Stimulated activated naive CD8-positive, alpha-beta T cell treated with anti-CD3 and anti-CD28 coated beads, Interleukin-15, Interleukin-2, amounts not matched to agents 100 U/mL and 50 U/mL, for 24 hours (primary cell): Measurements from ENCODE around the gene TLK2.
"Not testable (repeated sequence)": the region's sequence is repeated elsewhere in the genome, so short reads cannot be mapped to it uniquely, and the experiment has no call there.

ENCODE experiments used
- ATAC-seq: fragments of 150-1000 bp; cut with Tn5 transposase; one replicate; pipeline ENCODE4 v1.10.0; 2021
- DNase-seq: peaks from one replicate; pipeline ENCODE4 v3.0.0; 2021

TLK2 gene

GRCh38 chr17:62478424-62478879, at the start of gene TLK2:
Gene TLK2, plus strand, starts transcription at chr17:62478825. Its CDS starts 2,301 bp downstream, at chr17:62481126.
- peak; percentile 86 for DNase-seq
- ATAC-seq = peak; percentile 87

DNA sequence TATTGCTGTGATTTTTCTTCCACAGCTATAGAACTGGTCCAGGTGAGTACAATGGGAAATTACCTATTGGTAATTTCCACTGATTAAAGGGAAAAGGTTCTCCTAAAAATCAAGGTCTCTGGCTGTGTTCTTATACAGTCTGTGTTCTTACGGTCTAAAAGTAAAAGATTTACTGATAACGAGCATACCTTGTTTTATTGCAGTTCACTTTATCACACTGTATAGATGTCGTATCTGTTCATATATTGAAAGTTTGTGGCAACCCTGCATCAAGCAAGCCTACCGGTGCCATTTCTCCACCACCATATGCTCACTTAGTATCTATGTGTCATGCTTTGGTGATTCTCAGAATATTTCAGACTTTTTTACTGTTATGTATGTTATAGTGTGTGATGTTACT, 43.4 kb upstream of the TLK2 start:
- DNase-seq, ATAC-seq: not testable (repeated sequence)

DNA sequence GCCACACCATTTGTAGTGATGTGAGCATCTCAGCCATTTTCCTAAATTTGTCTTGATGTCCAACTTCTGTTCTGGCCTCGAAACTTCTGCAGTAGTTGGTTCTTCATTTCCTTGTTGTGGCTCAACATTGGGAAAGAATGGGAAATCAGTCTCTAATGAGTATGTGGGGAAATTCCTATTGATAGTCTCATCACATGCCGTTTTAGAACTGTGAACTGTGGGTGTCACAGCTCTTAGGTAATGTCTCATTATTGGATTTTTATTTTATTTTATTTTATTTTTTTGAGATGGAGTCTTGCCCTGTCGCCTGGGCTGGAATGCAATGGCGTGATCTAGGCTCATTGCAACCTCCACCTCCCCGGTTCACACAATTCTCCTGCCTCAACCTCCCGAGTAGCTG, 37.4 kb upstream of the TLK2 start:
- not testable (repeated sequence) for DNase-seq, ATAC-seq

DNA sequence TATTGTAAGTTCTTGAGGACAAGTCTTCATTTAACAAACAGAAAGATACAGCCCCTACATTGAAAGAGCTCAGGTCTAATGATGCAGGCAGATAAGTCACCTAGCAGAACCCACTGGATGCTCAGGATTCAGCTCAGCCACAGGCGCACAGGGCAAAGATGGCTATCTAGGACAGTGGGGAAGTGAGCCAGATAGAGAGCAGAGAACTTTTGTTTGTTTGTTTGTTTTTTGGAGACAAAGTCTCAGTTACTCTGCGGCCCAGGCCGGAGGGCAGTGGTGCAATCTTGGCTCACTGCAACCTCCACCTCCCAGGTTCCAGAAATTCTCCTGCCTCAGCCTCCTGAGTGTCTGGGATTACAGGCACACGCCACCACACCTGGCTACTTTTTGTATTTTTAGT, 34.6 kb upstream of the TLK2 start:
- ATAC-seq (no peak), DNase-seq (no peak)

DNA sequence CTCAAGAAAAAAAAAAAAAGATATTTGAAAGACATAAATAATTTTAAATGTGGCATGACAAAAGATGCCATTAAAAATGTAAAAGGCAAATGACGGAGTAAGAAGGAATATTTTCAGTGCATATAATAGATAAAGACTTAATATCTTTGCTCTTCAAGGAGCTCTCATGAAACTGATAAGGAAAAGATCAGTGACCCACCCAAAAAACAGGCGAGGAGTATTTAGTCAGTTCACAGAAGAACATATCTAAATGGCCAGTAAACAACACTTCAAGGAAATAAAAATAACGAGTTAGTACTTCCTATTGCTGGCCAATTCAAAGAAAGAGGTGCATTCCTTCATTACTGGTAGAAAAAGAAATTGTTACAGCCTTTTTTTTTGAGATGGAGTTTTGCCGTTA, 32.8 kb upstream of the TLK2 start:
- not testable (repeated sequence) for ATAC-seq, DNase-seq

GRCh38 chr17:62452195-62452594, 26.4 kb upstream of the TLK2 start:
- not testable (repeated sequence) for DNase-seq, ATAC-seq

DNA sequence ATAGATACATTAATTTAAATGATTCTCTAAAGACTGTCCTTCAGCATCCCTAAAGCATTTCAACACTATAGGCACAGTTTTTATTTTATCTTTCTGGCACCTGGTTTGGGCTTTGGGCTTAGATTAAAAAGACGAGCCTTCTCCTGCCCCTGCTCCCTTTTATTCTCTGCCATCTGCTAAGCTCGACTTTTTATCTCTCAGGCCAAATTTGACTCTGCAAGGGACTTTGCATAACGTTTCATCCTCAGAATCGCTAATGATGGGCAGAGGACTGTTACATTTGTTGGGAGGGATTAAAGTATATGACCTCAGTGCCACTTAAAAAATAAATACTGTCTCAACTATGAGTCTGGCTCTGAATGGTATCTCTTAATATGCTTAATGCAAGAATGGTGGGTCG, 25.6 kb upstream of the TLK2 start:
- ATAC-seq, DNase-seq: not testable (repeated sequence)

- DNase-seq, ATAC-seq: not testable (repeated sequence)
Measured at GRCh38 chr17:62453656-62454055, 25.0 kb upstream of the TLK2 start.

- ATAC-seq, DNase-seq: not testable (repeated sequence)
Measured at GRCh38 chr17:62454111-62454510, 24.5 kb upstream of the TLK2 start.

DNA sequence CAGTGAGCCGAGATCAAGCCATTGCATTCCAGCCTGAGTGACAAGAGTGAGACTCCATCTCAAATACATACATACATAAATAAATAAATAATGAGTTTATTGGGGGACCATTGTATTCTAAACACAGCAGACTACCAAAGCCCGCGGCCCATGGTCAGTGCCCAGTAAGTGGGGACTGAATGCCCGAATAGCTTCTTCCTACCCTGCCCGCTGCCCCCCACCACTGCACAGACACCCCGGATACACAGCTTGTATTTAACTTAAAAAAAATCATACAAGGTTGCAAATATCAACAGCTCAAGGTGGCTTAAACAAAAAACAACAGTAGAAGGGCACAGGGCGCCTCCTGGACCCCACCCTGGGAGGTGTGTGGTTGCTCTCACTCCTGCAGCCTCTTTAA, 22.6 kb upstream of the TLK2 start:
- ATAC-seq = no peak
- DNase-seq = no peak

- DNase-seq, ATAC-seq: not testable (repeated sequence)
Measured at GRCh38 chr17:62458483-62458882, 20.1 kb upstream of the TLK2 start.

GRCh38 chr17:62464422-62464821, 14.2 kb upstream of the TLK2 start:
- not testable (repeated sequence) for DNase-seq, ATAC-seq

- DNase-seq, ATAC-seq: not testable (repeated sequence)
Measured at GRCh38 chr17:62465271-62465670, 13.4 kb upstream of the TLK2 start.

DNA sequence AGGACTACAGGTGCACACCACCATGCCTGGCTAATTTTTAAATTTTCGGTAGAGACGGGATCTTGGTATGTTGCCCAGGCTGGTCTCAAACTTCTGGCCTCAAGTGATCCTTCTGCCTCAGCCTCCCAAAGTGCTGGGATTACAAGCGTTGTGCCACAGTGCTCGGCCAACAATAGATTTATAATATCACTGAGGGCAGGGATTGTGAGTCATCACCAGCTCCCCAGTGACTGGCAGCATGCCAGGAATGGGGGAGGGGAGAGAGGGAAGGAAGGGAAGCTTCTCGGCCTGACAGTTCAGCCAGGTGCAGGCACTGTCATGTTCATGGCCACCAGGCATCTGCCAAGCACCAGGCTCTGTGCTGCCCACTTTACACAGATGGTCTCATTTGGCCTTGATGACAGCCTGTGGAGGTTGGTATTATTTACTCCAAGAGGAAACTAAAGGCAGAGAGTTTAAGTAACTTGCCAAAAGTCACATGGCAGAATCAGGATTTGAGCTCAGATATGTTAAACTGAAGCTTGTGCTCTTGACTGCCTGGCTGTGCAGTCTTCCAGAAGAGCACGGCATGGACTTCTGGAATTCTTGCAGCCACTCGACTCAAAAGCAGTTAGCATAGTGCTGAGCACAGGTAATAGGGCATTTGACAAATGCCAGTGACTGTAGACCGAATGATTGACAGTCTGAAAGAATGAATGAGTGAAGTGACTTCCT, 7.8 kb upstream of the TLK2 start:
- DNase-seq = peak; percentile 76
- ATAC-seq = peak; percentile 28

- not testable (repeated sequence) for DNase-seq, ATAC-seq
Measured at GRCh38 chr17:62471380-62471880, 7.2 kb upstream of the TLK2 start.

GRCh38 chr17:62473030-62473982, 5.3 kb upstream of the TLK2 start:
- ATAC-seq, DNase-seq: not testable (repeated sequence)

- not testable (repeated sequence) for ATAC-seq, DNase-seq
Measured at GRCh38 chr17:62477111-62477510, 1.5 kb upstream of the TLK2 start.

DNA sequence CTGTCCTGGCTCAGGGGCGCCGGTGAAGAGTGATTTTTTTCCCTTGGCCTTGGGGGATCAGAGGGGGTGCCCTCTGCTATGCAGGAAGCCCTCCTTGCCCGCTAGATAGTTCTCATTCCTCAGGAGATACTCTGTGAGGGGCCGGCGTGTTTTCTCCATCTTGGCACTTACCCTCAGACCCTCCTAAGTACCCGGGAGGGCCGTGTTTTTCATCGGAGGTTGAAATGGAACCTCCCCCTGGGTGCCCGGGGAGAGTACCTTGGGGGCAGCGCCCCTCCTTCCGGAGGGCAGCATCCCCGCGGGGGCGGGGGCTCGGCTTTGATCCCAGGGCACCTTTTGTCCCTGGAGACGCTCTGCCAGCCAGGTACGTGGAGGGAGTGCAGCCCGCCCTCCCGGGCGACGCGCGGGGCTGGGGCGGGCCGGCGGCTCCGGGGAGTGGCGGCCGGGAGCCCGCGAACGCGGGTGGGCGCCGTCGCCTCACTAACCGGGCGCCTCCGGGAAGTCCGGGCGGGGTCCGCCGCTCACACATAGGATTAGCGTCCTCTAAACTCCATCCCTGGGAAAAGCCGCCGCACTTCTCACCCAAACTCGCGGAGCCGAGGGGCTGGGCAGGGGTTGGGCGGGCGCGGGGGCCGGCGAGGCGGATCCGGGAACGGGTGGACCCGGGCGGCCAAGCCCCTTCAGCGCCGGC, 762 bp upstream of the TLK2 start:
- peak; percentile 17 for ATAC-seq
- DNase-seq = peak; percentile 48

DNA sequence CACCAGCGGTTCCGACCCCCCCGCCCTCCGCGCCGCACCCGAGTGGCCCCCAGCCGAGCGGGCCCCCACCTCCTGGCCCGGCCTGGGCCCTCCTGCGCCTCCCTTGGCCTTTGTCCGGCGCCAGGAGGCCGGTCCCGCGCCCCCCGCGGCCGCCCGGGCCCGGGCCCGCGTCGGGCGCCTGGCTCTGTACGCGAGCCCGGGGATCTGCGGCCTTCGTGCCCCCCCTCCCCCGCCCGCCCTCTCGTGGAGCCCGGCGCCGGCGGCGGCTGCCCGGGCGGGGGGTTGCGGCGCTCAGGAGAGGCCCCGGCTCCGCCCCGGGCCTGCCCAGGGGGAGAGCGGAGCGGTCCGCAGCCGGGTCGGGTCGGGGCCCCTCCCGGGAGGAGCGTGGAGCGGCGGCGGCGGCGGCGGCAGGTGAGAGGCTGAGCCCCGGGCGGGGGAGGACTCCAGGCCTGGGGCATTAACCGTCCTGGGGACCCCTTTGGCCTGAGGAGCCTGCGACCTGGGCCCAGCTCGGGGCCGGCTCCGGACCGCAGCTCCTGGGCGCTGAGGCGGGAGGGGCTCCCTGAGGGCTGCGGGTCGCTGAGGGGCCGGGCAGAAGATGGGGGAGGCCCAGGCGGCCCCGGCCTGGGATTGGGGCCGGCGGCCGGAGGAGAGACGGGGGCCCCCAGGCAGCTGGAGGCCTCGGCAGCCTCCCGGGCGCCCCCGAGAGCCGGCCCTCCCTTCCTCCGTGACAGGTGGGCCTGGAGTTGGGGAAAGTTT, 434 bp downstream of the TLK2 start:
- DNase-seq = peak; percentile 47
- ATAC-seq = peak; percentile 29

- ATAC-seq = not testable (repeated sequence)
- DNase-seq = peak; percentile 21
Measured at GRCh38 chr17:62479639-62480258, 1.1 kb downstream of the TLK2 start.
